RWPE1 (cell line): Measurements from ENCODE around the gene WDFY2.

Experiments
- CTCF ChIA-PET: fragments of 350-600 bp; sonication (Branson Sonifier 250); formaldehyde crosslinking; extraction: SDS; loops from one replicate; lab custom pipeline; 2021; lab: Yijun Ruan, JAX
- POLR2A ChIA-PET: fragments of 400-600 bp; formaldehyde crosslinking; extraction: SDS; loops from one replicate; lab custom pipeline; 2020; ENCODE audit warnings: antibody characterized with exemption; ENCODE audit not compliant: low non-redundant PET; lab: Yijun Ruan, JAX
- DNase-seq: peaks from one replicate; pipeline ENCODE4 v3.0.0; 2012; ENCODE audit warnings: low spot score
- H3K27ac ChIP-seq: fragments of 450-650 bp; 2 replicates; pipeline ENCODE4 v1.5.1; 2017
- CTCF ChIP-seq: fragments of 450-650 bp; conservative IDR thresholded peaks from 2 replicates; pipeline ENCODE4 v1.5.1; 2017; ENCODE audit warnings: low read depth, mild to moderate bottlenecking

Gene WDFY2

GRCh38 chr13:51765142-51765515 lies 180.9 kb downstream of the WDFY2 start:
- TF ChIP-seq CTCF = no peak
- peak overlapping the region; percentile 8; the same call in 1 of the 2 replicates for H3K27ac ChIP-seq
- ChIA-PET POLR2A (no interaction called here), CTCF (no interaction called here)
- no peak for DNase-seq

- TF ChIP-seq CTCF = no peak
- no peak overlapping the region for H3K27ac ChIP-seq
- ChIA-PET CTCF (interaction anchor here (0.5 to 0.6 kb wide), 2 partner anchors 18 to 159 kb away, joined by 3 to 5 read pairs; no protein-coding TSS in a partner anchor), POLR2A (no interaction called here)
- DNase-seq = no peak
Measured at GRCh38 chr13:51767100-51767499, 182.8 kb downstream of the WDFY2 start.

- ChIA-PET CTCF (interaction anchor here (0.6 to 0.7 kb wide), 2 partner anchors 355 to 482 kb away, joined by 3 read pairs; no protein-coding TSS in a partner anchor), POLR2A (interaction anchor here (0.6 kb wide), 1 partner anchor 306 kb away, joined by 3 read pairs; no protein-coding TSS in a partner anchor)
- TF ChIP-seq CTCF = no peak
- DNase-seq = no peak
- H3K27ac ChIP-seq = peak overlapping the region; percentile 53; the same call in 1 of the 2 replicates
Measured at GRCh38 chr13:51768378-51768921, 184.2 kb downstream of the WDFY2 start.

- no peak for DNase-seq
- peak overlapping the region; percentile 53; the same call in 1 of the 2 replicates for H3K27ac ChIP-seq
- POLR2A ChIA-PET = interaction anchor here (0.6 kb wide), 1 partner anchor 305 kb away, joined by 3 read pairs; no protein-coding TSS in a partner anchor
- CTCF ChIA-PET = interaction anchor here (0.6 to 0.7 kb wide), 2 partner anchors 355 to 483 kb away, joined by 3 read pairs; no protein-coding TSS in a partner anchor
- no peak for TF ChIP-seq CTCF
Measured at GRCh38 chr13:51768976-51769375, 184.7 kb downstream of the WDFY2 start.

- peak overlapping the region; percentile 53 for H3K27ac ChIP-seq
- no peak for DNase-seq
- TF ChIP-seq CTCF = no peak
- POLR2A ChIA-PET = no interaction called here
- CTCF ChIA-PET = interaction anchor here (0.7 kb wide), 1 partner anchor 94 kb away, joined by 3 read pairs; no protein-coding TSS in a partner anchor
Measured at GRCh38 chr13:51769455-51770127, 185.3 kb downstream of the WDFY2 start.

- no peak for TF ChIP-seq CTCF
- ChIA-PET POLR2A (no interaction called here), CTCF (interaction anchor here (0.7 kb wide), 1 partner anchor 95 kb away, joined by 3 read pairs; no protein-coding TSS in a partner anchor)
- peak overlapping the region; percentile 53 for H3K27ac ChIP-seq
- DNase-seq = no peak
Measured at GRCh38 chr13:51770160-51770559, 185.9 kb downstream of the WDFY2 start.
